Neuron (in vitro differentiated cells): Measurements from ENCODE around the gene CCAR1.
"Not testable (repeated sequence)": the region's sequence is repeated elsewhere in the genome, so short reads cannot be mapped to it uniquely, and the experiment has no call there.

ENCODE experiments used
- H2AFZ ChIP-seq: one replicate; pipeline ENCODE4 v1.6.1; 2013; ENCODE audit warnings: low read depth, mild to moderate bottlenecking, inconsistent platforms, low read length, moderate library complexity
- H3K27me3 ChIP-seq: one replicate; pipeline ENCODE4 v1.6.1; 2013; ENCODE audit warnings: low read length; ENCODE audit not compliant: insufficient read depth
- H3K36me3 ChIP-seq: one replicate; pipeline ENCODE4 v1.6.1; 2013; ENCODE audit warnings: low read length; ENCODE audit not compliant: insufficient read depth
- H3K4me1 ChIP-seq: one replicate; pipeline ENCODE4 v1.6.1; 2013; ENCODE audit warnings: low read length; ENCODE audit not compliant: insufficient read depth
- H3K4me3 ChIP-seq: 2 replicates; pipeline ENCODE4 v1.5.1; 2013; ENCODE audit warnings: mild to moderate bottlenecking, low read length, moderate library complexity
- H3K9me3 ChIP-seq: one replicate; pipeline ENCODE4 v1.6.1; 2013; ENCODE audit warnings: low read length

The CCAR1 gene

GRCh38 chr10:68720793-68721672, at the start of gene CCAR1:
CCAR1 (plus strand) TSS chr10:68721239; CDS start chr10:68722505, 1,266 bp downstream.
- peaks cover 27% of the 10 kb centered on the region for H3K36me3 ChIP-seq
- H3K27me3 ChIP-seq = no peaks in the 10 kb centered on the region

GRCh38 chr10:68684413-68684812, 36.6 kb upstream of the CCAR1 start:
- Histone ChIP-seq H3K4me3 (no peak overlapping the region), H3K4me1 (no peaks in the 10 kb centered on the region), H3K27me3 (no peaks in the 10 kb centered on the region), H3K36me3 (peaks cover 67% of the 10 kb centered on the region), H2AFZ (no peak overlapping the region), H3K9me3 (no peaks in the 10 kb centered on the region)

More at GRCh38 chr10:68720793-68721672, at the start of gene CCAR1:
- Histone ChIP-seq H2AFZ (peak within 1 kb of the TSS; percentile 21), H3K4me1 (peaks cover 9% of the 10 kb centered on the region), H3K4me3 (peak within 1 kb of the TSS; percentile 89), H3K9me3 (no peaks in the 10 kb centered on the region)

GRCh38 chr10:68696018-68696417, 25.0 kb upstream of the CCAR1 start:
- H2AFZ ChIP-seq = no peak overlapping the region
- no peaks in the 10 kb centered on the region for H3K9me3 ChIP-seq
- H3K4me1 ChIP-seq = no peaks in the 10 kb centered on the region
- H3K27me3 ChIP-seq = no peaks in the 10 kb centered on the region
- peaks cover 14% of the 10 kb centered on the region for H3K36me3 ChIP-seq
- no peak overlapping the region for H3K4me3 ChIP-seq

GRCh38 chr10:68697106-68697505, 23.9 kb upstream of the CCAR1 start:
- Histone ChIP-seq H3K27me3 (no peaks in the 10 kb centered on the region), H3K9me3 (no peaks in the 10 kb centered on the region), H3K4me3 (no peak overlapping the region), H3K36me3 (peaks cover 3% of the 10 kb centered on the region), H3K4me1 (no peaks in the 10 kb centered on the region), H2AFZ (no peak overlapping the region)

- Histone ChIP-seq H2AFZ (no peak overlapping the region), H3K36me3 (no peaks in the 10 kb centered on the region), H3K4me3 (no peak overlapping the region), H3K27me3 (no peaks in the 10 kb centered on the region), H3K9me3 (no peaks in the 10 kb centered on the region), H3K4me1 (no peaks in the 10 kb centered on the region)
These were observed 20.8 kb upstream of the CCAR1 start for GRCh38 chr10:68700197-68700596.

GRCh38 chr10:68705548-68705947, 15.5 kb upstream of the CCAR1 start:
- H3K27me3 ChIP-seq = no peaks in the 10 kb centered on the region
- H3K9me3 ChIP-seq = no peaks in the 10 kb centered on the region
- H3K4me1 ChIP-seq = no peaks in the 10 kb centered on the region
- no peak overlapping the region for H3K4me3 ChIP-seq
- H2AFZ ChIP-seq = no peak overlapping the region
- H3K36me3 ChIP-seq = no peaks in the 10 kb centered on the region

GRCh38 chr10:68708987-68709386, 12.1 kb upstream of the CCAR1 start:
- not testable (repeated sequence) for H3K27me3 ChIP-seq, H3K4me1 ChIP-seq, H3K4me3 ChIP-seq, H3K9me3 ChIP-seq, H3K36me3 ChIP-seq, H2AFZ ChIP-seq

GRCh38 chr10:68713065-68713464, 8.0 kb upstream of the CCAR1 start:
- not testable (repeated sequence) for H3K36me3 ChIP-seq, H3K27me3 ChIP-seq, H3K9me3 ChIP-seq, H3K4me1 ChIP-seq, H2AFZ ChIP-seq, H3K4me3 ChIP-seq

- no peak overlapping the region for H3K4me3 ChIP-seq
- H3K4me1 ChIP-seq = peaks cover 4% of the 10 kb centered on the region
- no peaks in the 10 kb centered on the region for H3K27me3 ChIP-seq
These were observed 3.6 kb upstream of the CCAR1 start for GRCh38 chr10:68717435-68717834.

GRCh38 chr10:68721673-68722335, 765 bp downstream of the CCAR1 start:
- Histone ChIP-seq H3K27me3 (no peaks in the 10 kb centered on the region), H3K36me3 (peaks cover 32% of the 10 kb centered on the region), H3K9me3 (no peaks in the 10 kb centered on the region), H2AFZ (peak overlapping the region; percentile 21), H3K4me1 (peaks cover 9% of the 10 kb centered on the region), H3K4me3 (peak overlapping the region; percentile 89)

More at GRCh38 chr10:68717435-68717834, 3.6 kb upstream of the CCAR1 start:
- no peaks in the 10 kb centered on the region for H3K9me3 ChIP-seq
- H2AFZ ChIP-seq = no peak overlapping the region
- H3K36me3 ChIP-seq = no peaks in the 10 kb centered on the region

GRCh38 chr10:68725016-68725415, 4.0 kb downstream of the CCAR1 start:
- no peaks in the 10 kb centered on the region for H3K9me3 ChIP-seq
- peaks cover 9% of the 10 kb centered on the region for H3K4me1 ChIP-seq
- no peak overlapping the region for H2AFZ ChIP-seq
- H3K27me3 ChIP-seq = no peaks in the 10 kb centered on the region
- H3K4me3 ChIP-seq = no peak overlapping the region
- peaks cover 58% of the 10 kb centered on the region for H3K36me3 ChIP-seq

GRCh38 chr10:68727146-68727545, 6.1 kb downstream of the CCAR1 start:
- H3K4me1 ChIP-seq = peaks cover 7% of the 10 kb centered on the region
- no peaks in the 10 kb centered on the region for H3K27me3 ChIP-seq
- H2AFZ ChIP-seq = no peak overlapping the region
- H3K9me3 ChIP-seq = no peaks in the 10 kb centered on the region
- no peak overlapping the region for H3K4me3 ChIP-seq
- H3K36me3 ChIP-seq = peaks cover 76% of the 10 kb centered on the region

GRCh38 chr10:68732651-68733050, 11.6 kb downstream of the CCAR1 start:
- no peaks in the 10 kb centered on the region for H3K4me1 ChIP-seq
- peaks cover 87% of the 10 kb centered on the region for H3K36me3 ChIP-seq

More at GRCh38 chr10:68732651-68733050, 11.6 kb downstream of the CCAR1 start:
- Histone ChIP-seq H3K27me3 (no peaks in the 10 kb centered on the region), H2AFZ (no peak overlapping the region), H3K4me3 (no peak overlapping the region), H3K9me3 (no peaks in the 10 kb centered on the region)
